GM19239 (cell line): ENCODE measurements around the gene ABR.
"Not testable (repeated sequence)": the region's sequence is repeated elsewhere in the genome, so short reads cannot be mapped to it uniquely, and the experiment has no call there.

ENCODE experiments used
- DNase-seq: peaks from one replicate; pipeline ENCODE4 v3.0.0; 2011; ENCODE audit warnings: low spot score; ENCODE audit not compliant: insufficient read length
- FAIRE-seq: peaks from 2 replicates; lab custom pipeline; 2011; peaks lifted over from hg19 to GRCh38; lab: Jason Lieb, UNC

Gene ABR

GRCh38 chr17:979212-979538, 200.6 kb downstream of the ABR start:
- FAIRE-seq (no peak), DNase-seq (no peak)

- FAIRE-seq (no peak), DNase-seq (no peak)
Observed at GRCh38 chr17:978103-979093, 201.4 kb downstream of the ABR start.

GRCh38 chr17:977166-977565, 202.6 kb downstream of the ABR start:
- no peak for DNase-seq
- no peak for FAIRE-seq

GRCh38 chr17:976312-976711, 203.5 kb downstream of the ABR start:
- FAIRE-seq = no peak
- no peak for DNase-seq

DNA sequence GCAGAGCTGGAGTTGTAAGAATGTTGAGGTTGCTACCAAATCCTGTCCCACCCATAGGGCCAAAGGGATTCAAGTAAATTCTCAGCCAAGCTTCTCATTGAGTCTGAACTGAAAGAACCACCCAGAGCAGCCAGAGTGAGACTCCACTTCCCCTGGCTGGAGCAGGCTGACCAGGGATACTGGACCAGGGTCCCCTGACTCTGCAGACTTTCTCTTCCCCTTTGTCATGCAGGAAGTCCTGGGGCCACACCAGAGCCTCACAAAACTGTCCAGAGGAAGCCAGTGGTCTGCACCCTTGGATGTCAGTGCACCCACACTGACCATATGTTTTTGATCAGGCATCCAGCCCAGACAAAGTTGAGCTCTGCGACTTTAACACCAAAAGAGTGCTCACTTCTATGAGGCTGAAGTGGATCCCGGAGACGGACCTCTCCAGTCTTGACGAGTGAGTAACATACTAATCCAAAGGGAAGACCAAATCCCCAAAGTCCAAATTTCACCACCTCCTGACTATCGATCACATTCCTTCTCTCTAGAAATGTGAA, 204.3 kb downstream of the ABR start:
- no peak for FAIRE-seq

GRCh38 chr17:974778-975177, 205.0 kb downstream of the ABR start:
- FAIRE-seq, DNase-seq: not testable (repeated sequence)

More for the DNA sequence above, 204.3 kb downstream of the ABR start:
- no peak for DNase-seq

DNA sequence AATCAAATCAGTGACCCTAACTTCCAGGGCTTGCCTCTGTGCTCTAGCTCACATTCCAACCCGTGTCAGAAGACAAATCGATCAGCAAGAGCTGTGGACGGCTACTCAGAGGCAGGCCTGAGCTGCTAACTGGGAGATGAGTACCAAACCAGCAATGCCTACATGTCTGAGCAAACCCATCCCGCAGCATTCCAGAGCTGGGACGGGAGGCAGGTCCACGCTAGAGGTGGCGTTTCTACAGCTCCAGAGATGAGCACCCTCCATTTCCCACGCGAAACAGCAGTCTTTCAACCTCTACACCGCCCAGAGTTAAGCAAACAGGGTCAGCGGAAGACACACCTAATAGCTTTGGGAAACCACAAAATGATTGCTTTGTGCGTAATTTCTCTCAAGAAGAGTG, 206.7 kb downstream of the ABR start:
- no peak for FAIRE-seq

DNA sequence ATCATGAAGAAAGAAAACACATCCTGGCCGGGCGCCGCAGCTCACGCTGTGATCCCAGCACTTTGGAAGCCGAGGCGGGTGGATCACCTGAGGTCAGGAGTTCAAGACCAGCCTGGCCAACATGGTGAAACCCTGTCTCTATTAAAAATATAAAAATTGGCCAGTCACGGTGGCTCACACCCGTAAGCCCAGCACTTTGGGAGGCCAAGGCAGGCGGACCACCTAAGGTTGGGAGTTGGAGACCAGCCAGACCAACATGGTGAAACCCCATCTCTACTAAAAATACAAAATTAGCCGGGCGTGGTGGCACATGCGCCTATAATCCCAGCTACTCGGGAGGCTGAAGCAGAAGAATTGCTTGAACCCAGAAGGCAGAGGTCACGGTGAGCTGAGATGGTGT, 207.9 kb downstream of the ABR start:
- not testable (repeated sequence) for FAIRE-seq, DNase-seq

More for the DNA sequence above, 206.7 kb downstream of the ABR start:
- DNase-seq = no peak

DNA sequence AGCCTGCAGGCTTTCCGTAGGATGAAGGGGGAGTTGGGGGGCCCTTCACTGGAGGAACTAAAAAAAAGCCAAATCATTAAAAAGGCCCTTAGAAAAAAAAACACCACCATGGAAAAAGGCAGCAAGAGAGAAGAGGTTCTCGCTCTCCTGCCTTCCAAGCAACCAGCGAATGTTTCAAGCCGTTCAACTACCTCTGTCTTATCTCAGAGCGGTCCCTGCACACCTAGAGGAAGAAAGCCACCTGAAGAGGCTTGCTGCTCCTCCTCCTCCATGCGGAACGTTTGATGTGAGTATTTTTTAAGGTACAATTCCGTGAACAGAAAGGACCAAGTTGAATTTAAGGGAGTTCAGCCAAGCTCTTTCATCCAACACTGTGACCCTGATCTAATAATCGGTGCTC, 209.4 kb downstream of the ABR start:
- DNase-seq = no peak
- FAIRE-seq = no peak

GRCh38 chr17:969811-970355, 209.9 kb downstream of the ABR start:
- no peak for DNase-seq
- FAIRE-seq = no peak

DNA sequence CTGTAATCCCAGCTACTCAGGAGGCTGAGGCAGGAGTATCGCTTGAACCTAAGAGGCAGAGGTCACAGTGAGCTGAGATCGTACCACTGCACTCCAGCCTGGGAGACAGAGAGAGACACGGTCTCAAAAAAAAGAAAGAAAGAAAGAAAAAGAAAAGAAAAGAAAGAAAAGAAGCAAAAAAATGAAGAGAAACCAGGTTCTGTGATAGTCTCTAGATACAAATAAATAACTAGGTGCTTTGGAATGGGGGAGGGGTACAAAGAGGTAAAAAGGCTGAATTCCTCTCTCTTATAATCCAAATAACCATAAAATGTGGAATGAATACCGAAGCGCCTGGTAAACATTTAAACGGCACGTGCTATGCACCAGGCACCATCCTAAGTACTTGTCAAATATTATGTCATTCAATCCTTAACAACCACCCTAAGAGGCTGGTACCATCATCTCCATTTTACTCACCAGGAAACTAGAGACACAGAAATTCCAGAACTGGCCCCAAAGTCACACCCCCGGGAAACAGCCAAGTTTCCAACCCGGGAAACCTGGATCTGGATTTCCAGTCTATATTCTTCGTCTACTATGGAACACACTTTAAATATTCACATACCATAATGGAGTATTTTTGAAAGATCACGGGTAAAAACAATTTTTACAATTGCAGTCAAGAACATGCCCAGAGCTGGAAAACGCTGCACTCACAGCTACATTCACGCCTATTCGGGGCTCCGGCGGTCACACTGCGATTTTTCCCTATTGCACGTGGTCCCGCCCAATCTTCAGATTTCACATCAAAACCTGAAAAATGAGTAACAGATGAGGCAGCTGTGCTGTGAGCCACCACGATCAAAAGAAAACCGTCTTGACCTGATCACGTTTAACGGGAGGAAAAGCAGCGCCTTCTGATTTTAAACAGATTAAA, 210.7 kb downstream of the ABR start:
- FAIRE-seq = no peak
- no peak for DNase-seq

DNA sequence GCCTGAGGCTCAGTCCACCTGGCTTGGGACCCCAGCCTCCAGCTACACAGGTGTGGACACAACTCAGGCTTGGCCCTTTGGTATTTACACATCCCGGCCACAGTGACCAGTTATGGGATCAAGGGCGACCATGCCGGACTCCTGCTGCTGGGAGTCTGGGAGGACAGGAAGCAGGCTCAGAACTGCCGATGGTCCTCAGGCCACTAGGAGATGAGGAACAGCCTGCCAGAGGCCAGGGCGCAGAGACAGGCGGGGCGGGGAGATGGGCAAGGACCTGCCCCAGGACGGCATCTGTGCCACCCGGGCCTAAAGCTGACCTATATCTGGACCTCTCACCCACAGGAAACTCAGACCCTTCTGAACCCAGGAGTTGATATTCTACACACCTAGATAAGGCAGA, 212.7 kb downstream of the ABR start:
- FAIRE-seq (no peak), DNase-seq (no peak)

DNA sequence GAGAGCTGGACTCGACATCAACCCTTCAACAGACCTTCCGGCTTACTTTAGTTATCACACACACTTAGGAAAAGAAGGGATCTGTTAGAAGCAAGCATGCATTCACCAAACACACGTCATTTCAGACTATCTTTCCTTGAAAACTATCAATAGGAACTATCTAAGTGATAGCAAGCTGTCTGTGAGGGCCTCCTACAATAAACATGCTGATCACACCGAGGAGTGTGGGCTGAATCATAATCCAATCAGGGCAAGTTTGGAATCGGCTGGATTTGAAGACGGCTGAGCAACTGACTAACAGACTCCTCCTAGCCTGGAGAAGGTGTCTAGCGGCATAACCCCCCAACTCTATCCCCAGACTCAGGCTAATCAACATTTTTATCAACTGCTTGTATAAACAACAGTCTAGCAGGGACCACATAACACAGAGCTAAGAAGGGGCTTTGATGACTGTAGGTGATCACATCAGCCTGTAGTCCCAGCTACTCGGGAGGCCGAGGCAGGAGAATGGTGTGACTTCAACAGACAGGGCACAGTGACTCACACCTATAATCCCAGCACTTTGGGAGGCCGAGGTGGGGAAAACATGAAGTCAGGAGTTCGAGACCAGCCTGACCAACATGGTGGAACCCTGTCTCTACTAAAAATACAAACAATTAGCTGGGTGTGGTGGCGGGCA, 214.3 kb downstream of the ABR start:
- FAIRE-seq = no peak

GRCh38 chr17:964876-965275, 214.9 kb downstream of the ABR start:
- DNase-seq (no peak), FAIRE-seq (no peak)

More for the DNA sequence above, 214.3 kb downstream of the ABR start:
- DNase-seq = no peak

GRCh38 chr17:962670-963069, 217.1 kb downstream of the ABR start:
- no peak for FAIRE-seq
- DNase-seq = no peak

DNA sequence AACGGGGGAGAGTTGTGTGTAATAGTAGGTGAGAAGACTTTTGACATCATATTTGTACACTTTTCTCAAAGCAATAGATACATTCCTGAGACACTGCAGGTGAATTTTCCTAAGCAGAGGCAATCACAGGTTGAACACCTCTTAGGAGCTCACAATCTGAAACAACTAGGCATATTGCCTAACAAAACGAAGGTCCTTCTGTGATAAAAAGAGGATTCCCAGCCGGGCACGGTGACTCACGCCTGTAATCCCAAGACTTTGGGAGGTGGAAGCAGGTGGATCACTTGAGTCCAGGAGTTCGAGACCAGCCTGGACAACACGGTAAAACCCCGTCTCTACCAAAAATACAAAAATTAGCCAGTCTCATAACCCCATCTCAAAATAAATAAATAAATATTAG, 217.6 kb downstream of the ABR start:
- FAIRE-seq (no peak), DNase-seq (no peak)

GRCh38 chr17:958712-959451, 220.9 kb downstream of the ABR start:
- no peak for FAIRE-seq
- DNase-seq = no peak

GRCh38 chr17:957856-958421, 221.8 kb downstream of the ABR start:
- FAIRE-seq = no peak
- DNase-seq = no peak

DNA sequence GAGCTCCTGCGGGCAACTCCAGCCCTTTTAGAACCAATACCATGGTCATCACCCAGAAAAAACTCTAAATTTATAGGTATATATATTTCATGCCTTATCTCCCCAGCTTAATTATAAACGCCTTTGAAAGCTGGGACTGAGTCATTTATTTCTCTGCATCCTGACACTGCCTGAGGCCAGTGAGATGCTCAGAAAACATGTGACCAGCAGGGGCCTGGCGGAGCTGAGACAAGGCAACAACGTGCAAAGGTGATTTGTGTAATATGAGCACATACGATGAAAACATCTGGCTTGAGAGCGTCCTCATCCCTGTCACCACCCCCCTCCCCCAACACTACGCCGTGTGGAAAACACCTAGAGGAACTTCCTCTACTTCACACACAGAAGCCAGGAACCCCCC, 222.9 kb downstream of the ABR start:
- DNase-seq = no peak
- no peak for FAIRE-seq
